ENCODE measurements around the gene FARS2. TPM values are rescaled to one million over a fixed set of nuclear protein-coding genes. Genes with fewer than 3 reads are reported as not detected.

Gene FARS2
- total and polyA plus RNA-seq, 4 experiments from 2014 or later: 15.6 to 48.4 (median 24.3) TPM

DNA sequence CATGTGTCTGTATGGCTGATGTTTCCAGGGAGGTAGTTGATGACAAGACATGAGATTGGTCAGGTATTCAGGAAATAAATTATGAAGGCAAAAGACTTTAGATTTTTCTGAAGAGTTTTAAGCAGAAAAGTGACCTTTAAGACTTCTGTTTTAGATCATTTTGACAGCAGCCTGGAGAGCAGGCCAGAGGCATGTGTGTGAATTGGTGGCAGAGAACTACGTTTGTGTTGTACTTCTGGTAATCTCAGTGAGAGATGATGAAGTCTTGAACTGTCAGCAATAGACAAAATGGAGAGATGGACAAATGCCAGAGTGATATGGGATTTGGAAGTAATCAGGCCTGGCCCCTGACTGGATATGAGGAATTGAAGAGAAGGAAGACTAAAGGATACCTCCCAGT is 30.8 kb downstream of the FARS2 start:
- Mint-ChIP-seq H3K27ac (peak overlapping the region in 1 of 7 donors; percentile 5), H3K4me1 (peaks cover 27 to 54% (median 38%) of the 10 kb centered on the region in 4 donors), H3K4me3 (no peak overlapping the region), H3K27me3 (no peaks in the 10 kb centered on the region), H3K9me3 (no peaks in the 10 kb centered on the region), H3K36me3 (peaks cover 0 to 12% of the 10 kb centered on the region in 2 donors)
- Histone ChIP-seq H3K27ac (ENCODE audit: low read depth, low read length) (no peak overlapping the region), H3K36me3 (ENCODE audit: insufficient read depth, low read length) (no peaks in the 10 kb centered on the region), H3K4me3 (ENCODE audit: low read length in 2 of 2) (no peak overlapping the region), H3K4me1 (ENCODE audit: insufficient read depth, low read length) (peaks cover 16% of the 10 kb centered on the region), H3K9me3 (ENCODE audit: control insufficient read depth in 1 of 2, low read length in 2 of 2) (no peaks in the 10 kb centered on the region), H3K27me3 (ENCODE audit: insufficient read depth, low read length) (no peaks in the 10 kb centered on the region)
- CTCF ChIA-PET (ENCODE audit: partially characterized antibody): interaction anchor here (1.3 to 2.4 kb wide), 2 partner anchors 11 kb away, joined by 3 to 11 read pairs; no protein-coding TSS in a partner anchor
- intact Hi-C loops (cut with micrococcal nuclease): no loop called here
- no peak for DNase-seq
- POLR2A ChIA-PET (ENCODE audit: partially characterized antibody): no interaction called here

DNA sequence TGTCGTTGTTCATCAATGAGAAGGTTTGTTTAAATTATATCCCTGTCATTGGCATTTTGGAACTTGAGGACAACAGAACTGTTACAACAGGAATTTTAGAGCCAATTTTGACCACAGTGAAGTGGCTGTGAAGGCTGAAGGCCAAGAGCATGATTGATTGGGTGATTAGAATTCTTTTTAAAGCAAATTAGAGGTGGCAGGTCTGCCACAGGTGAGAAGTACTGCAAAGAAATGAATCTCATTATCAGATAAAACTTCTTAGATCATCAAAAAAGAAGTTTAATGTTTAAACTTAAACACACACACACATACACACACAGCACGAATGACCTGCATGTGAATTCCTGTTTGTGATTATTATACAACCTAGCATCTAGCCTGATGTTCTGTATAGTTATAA is 32.4 kb downstream of the FARS2 start:
- no peaks in the 10 kb centered on the region for H3K9me3 ChIP-seq (ENCODE audit: control insufficient read depth in 1 of 2, low read length in 2 of 2)
- no peak overlapping the region for H3K4me3 ChIP-seq (ENCODE audit: low read length in 2 of 2)
- POLR2A ChIA-PET (ENCODE audit: partially characterized antibody): no interaction called here
- peaks cover 21 to 42% (median 30%) of the 10 kb centered on the region in 4 donors for H3K4me1 Mint-ChIP-seq
- peaks cover 0 to 8% of the 10 kb centered on the region in 2 donors for H3K36me3 Mint-ChIP-seq
- H3K27me3 ChIP-seq (ENCODE audit: insufficient read depth, low read length): no peaks in the 10 kb centered on the region
- H3K27me3 Mint-ChIP-seq: no peaks in the 10 kb centered on the region
- peaks cover 16% of the 10 kb centered on the region for H3K4me1 ChIP-seq (ENCODE audit: insufficient read depth, low read length)
- intact Hi-C loops (cut with micrococcal nuclease): no loop called here
- H3K27ac Mint-ChIP-seq: no peak overlapping the region
- no peak overlapping the region for H3K27ac ChIP-seq (ENCODE audit: low read depth, low read length)
- no peaks in the 10 kb centered on the region for H3K9me3 Mint-ChIP-seq
- DNase-seq: no peak
- CTCF ChIA-PET (ENCODE audit: partially characterized antibody): interaction anchor here (1.3 kb wide), 1 partner anchor 9 kb away, joined by 7 read pairs; no protein-coding TSS in a partner anchor
- H3K36me3 ChIP-seq (ENCODE audit: insufficient read depth, low read length): no peaks in the 10 kb centered on the region
- H3K4me3 Mint-ChIP-seq: no peak overlapping the region

DNA sequence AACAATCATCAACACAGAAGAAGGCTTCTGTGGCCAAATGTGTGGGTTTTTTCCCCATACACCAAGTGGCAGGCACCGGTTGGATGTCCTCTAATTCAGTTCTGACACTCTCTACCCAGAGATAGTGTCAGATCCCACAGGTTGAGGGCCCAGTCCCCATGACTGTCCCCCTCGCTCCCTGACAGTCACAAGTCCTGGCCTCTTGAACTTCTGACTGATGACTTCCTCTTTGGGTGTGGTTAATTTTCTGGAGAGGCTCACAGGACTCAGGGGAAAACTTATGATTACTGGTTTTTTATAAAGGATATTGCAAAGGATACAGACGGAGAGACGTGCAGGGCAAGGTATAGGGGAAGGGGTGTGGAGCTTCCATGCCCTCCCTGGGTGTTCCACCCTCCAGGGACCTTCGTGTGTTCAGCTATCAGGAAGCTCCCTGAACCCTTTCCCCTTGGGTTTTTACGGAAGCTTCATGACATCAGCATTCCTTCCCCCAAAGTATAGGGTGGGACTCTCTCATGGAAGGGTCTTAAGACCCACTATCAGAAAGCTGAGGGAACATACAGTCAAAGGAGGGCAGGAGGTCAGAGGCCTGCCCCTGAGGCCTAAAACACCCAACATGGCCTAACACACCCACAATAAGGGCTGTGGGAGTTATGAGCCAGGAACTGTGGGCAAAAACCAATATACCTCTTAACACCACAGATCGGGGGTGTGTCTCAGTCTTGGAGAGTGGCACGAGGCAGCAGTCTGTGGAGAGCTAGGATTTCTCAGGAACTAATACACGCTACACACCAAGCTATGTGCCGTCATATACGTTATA is 33.3 kb downstream of the FARS2 start:
- Histone ChIP-seq H3K4me1 (ENCODE audit: insufficient read depth, low read length) (peaks cover 16% of the 10 kb centered on the region), H3K36me3 (ENCODE audit: insufficient read depth, low read length) (no peaks in the 10 kb centered on the region), H3K27me3 (ENCODE audit: insufficient read depth, low read length) (no peaks in the 10 kb centered on the region), H3K27ac (ENCODE audit: low read depth, low read length) (no peak overlapping the region), H3K9me3 (ENCODE audit: control insufficient read depth in 1 of 2, low read length in 2 of 2) (no peaks in the 10 kb centered on the region), H3K4me3 (ENCODE audit: low read length in 2 of 2) (no peak overlapping the region)
- Mint-ChIP-seq H3K9me3 (no peaks in the 10 kb centered on the region), H3K36me3 (peaks cover 0 to 8% of the 10 kb centered on the region in 2 donors), H3K27ac (peak overlapping the region in 2 of 7 donors; percentile 12 to 71), H3K4me1 (peaks cover 22 to 42% (median 31%) of the 10 kb centered on the region in 4 donors), H3K4me3 (peak overlapping the region in 1 of 8 donors; percentile 3), H3K27me3 (no peaks in the 10 kb centered on the region)
- DNase-seq: no peak
- POLR2A ChIA-PET (ENCODE audit: partially characterized antibody): no interaction called here
- CTCF ChIA-PET (ENCODE audit: partially characterized antibody): interaction anchor here (1.1 to 2.0 kb wide), 2 partner anchors 9 to 151 kb away, joined by 6 to 9 read pairs; no protein-coding TSS in a partner anchor
- intact Hi-C loops (cut with micrococcal nuclease): no loop called here

DNA sequence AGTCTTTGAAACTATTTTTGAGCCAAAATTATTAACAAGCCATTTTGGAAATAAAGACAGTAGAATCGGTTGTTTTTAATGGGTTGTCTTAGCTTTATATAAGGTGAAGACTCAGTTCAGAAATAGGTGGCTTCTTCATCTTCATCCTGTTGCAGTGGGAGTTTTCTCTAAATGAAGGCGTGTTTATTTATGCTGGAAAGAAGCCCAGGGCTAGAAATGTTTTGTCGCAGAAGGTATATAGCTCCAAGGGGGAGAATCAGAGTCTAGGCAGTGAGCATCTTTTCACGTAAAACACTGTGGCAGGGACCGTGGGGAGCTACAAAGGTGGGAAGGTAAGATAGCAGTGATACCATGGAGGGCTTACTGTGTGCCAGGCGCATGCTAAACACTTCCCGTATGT is 34.3 kb downstream of the FARS2 start:
- no peaks in the 10 kb centered on the region for H3K27me3 Mint-ChIP-seq
- CTCF ChIA-PET (ENCODE audit: partially characterized antibody): interaction anchor here (2.0 kb wide), 1 partner anchor 152 kb away, joined by 9 read pairs; no protein-coding TSS in a partner anchor

DNA sequence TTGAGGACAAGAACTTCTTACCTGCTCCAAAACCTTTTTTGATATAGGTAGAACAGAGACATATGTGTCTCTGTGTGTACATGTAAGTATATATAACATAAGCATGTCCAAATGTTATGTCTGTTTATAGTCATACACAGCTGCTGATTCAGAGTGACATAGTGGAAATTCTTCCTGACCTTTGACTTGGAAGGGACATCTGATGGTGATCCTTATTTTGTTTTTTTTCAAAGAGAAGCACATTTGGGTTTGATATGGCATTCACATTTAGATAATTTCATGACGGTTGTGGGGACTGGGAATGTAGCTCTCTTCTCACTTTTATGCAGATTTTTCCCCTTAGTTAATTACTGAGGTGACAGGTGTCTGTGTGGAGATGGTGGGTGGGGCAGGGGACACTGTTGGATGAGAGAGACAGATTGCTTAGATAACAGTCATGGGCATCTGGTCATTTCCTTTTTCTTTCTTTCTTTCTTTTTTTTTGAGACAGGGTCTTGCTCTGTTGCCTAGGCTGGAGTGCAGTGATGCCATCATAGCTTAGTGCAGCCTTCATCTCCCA is 39.0 kb downstream of the FARS2 start:
- Mint-ChIP-seq H3K4me1 (peaks cover 24 to 42% (median 38%) of the 10 kb centered on the region in 4 donors), H3K9me3 (no peaks in the 10 kb centered on the region), H3K36me3 (peaks cover 0 to 5% of the 10 kb centered on the region in 2 donors), H3K4me3 (no peak overlapping the region), H3K27ac (no peak overlapping the region), H3K27me3 (no peaks in the 10 kb centered on the region)
- Histone ChIP-seq H3K4me1 (ENCODE audit: insufficient read depth, low read length) (peaks cover 26% of the 10 kb centered on the region), H3K36me3 (ENCODE audit: insufficient read depth, low read length) (no peaks in the 10 kb centered on the region), H3K9me3 (ENCODE audit: control insufficient read depth in 1 of 2, low read length in 2 of 2) (no peaks in the 10 kb centered on the region), H3K4me3 (ENCODE audit: low read length in 2 of 2) (no peak overlapping the region), H3K27me3 (ENCODE audit: insufficient read depth, low read length) (no peaks in the 10 kb centered on the region), H3K27ac (ENCODE audit: low read depth, low read length) (no peak overlapping the region)
- ChIA-PET POLR2A (ENCODE audit: partially characterized antibody) (no interaction called here), CTCF (ENCODE audit: partially characterized antibody) (interaction anchor here (0.9 to 10.7 kb wide), 3 partner anchors 54 to 156 kb away, joined by 4 to 259 read pairs (median 5); no protein-coding TSS in a partner anchor)
- DNase-seq: no peak
- intact Hi-C loops (cut with micrococcal nuclease): no loop called here

More for the DNA sequence above, 34.3 kb downstream of the FARS2 start:
- no peaks in the 10 kb centered on the region for H3K9me3 Mint-ChIP-seq
- peaks cover 16% of the 10 kb centered on the region for H3K4me1 ChIP-seq (ENCODE audit: insufficient read depth, low read length)
- H3K4me3 Mint-ChIP-seq: no peak overlapping the region
- H3K36me3 Mint-ChIP-seq: peaks cover 0 to 8% of the 10 kb centered on the region in 2 donors
- peak overlapping the region in 1 of 7 donors; percentile 32 for H3K27ac Mint-ChIP-seq
- H3K4me1 Mint-ChIP-seq: peaks cover 24 to 47% (median 36%) of the 10 kb centered on the region in 4 donors
- POLR2A ChIA-PET (ENCODE audit: partially characterized antibody): no interaction called here
- intact Hi-C loops (cut with micrococcal nuclease): no loop called here
- H3K27me3 ChIP-seq (ENCODE audit: insufficient read depth, low read length): no peaks in the 10 kb centered on the region
- H3K4me3 ChIP-seq (ENCODE audit: low read length in 2 of 2): no peak overlapping the region
- no peaks in the 10 kb centered on the region for H3K36me3 ChIP-seq (ENCODE audit: insufficient read depth, low read length)
- H3K9me3 ChIP-seq (ENCODE audit: control insufficient read depth in 1 of 2, low read length in 2 of 2): no peaks in the 10 kb centered on the region
- no peak for DNase-seq
- no peak overlapping the region for H3K27ac ChIP-seq (ENCODE audit: low read depth, low read length)

DNA sequence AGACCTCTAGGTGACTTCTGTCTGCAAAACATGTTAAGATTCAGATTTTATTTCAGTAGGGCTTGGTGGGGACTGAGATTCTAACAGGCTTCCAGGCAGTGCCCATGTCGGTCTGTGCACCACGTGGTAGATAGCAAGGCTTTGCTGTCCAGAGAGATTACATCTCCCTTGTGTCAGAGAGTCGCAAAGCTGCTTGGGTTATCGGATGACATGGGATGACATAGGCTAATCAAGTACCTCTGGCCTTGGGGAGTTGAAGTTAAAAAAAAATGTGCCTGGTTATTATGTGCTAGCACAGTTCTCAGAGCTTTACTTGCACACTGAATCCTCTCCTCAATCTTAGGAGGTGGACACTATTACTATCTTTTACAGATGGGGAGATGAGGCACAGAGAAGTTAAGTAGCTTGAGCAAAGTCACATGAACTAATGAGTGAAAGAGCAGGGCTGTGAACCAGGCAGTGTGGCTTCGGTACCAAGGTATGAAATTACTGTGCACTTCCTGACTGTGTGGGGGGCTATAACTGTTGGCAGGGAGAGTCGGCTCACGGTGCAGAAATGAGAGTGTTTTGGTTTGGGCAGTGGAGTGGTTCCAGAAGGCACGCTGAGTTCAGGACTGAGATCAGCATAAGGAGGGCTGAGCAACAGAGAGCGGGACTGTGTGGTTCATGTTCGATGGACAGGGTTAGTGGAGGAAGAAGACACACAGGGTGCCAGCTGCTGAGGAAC is 41.1 kb downstream of the FARS2 start:
- Mint-ChIP-seq H3K27me3 (no peaks in the 10 kb centered on the region), H3K9me3 (no peaks in the 10 kb centered on the region), H3K4me1 (peaks cover 25 to 46% (median 35%) of the 10 kb centered on the region in 4 donors), H3K27ac (peak overlapping the region; percentile 1 to 65 (median 43)), H3K36me3 (no peaks in the 10 kb centered on the region), H3K4me3 (peak overlapping the region in 7 of 8 donors; percentile 32 to 78 (median 62))
- Histone ChIP-seq H3K4me3 (ENCODE audit: low read length in 2 of 2) (no peak overlapping the region), H3K4me1 (ENCODE audit: insufficient read depth, low read length) (peaks cover 26% of the 10 kb centered on the region), H3K36me3 (ENCODE audit: insufficient read depth, low read length) (no peaks in the 10 kb centered on the region), H3K27me3 (ENCODE audit: insufficient read depth, low read length) (no peaks in the 10 kb centered on the region), H3K9me3 (ENCODE audit: control insufficient read depth in 1 of 2, low read length in 2 of 2) (no peaks in the 10 kb centered on the region), H3K27ac (ENCODE audit: low read depth, low read length) (no peak overlapping the region)
- ChIA-PET CTCF (ENCODE audit: partially characterized antibody) (interaction anchor here (0.7 to 10.7 kb wide), 29 partner anchors 8 to 1245 kb away, joined by 3 to 259 read pairs (median 4); no protein-coding TSS in a partner anchor), POLR2A (ENCODE audit: partially characterized antibody) (interaction anchor here (1.4 kb wide), 1 partner anchor 159 kb away, joined by 5 read pairs; no protein-coding TSS in a partner anchor)
- peak in 1 of 5 donors; percentile 9 for DNase-seq
- intact Hi-C loops (cut with micrococcal nuclease): loop anchor here (2.0 kb wide), 1 partner anchor 168 kb away; no protein-coding TSS in a partner anchor
